Left ventricle myocardium inferior (tissue), 1 donor: ENCODE data around the gene SIPA1L2. TPM values are rescaled to one million over a fixed set of nuclear protein-coding genes. Genes with fewer than 3 reads are reported as not detected.

Source experiments
- DNase-seq: peaks from one replicate; pipeline ENCODE4 v3.0.0-alpha.2; 2020
- H3K27ac ChIP-seq: fragments of 200-600 bp; replicated peaks from 2 replicates; pipeline ENCODE4 v1.8.0; 2021
- H3K27me3 ChIP-seq: fragments of 200-600 bp; 2 replicates; pipeline ENCODE4 v1.8.0; 2021; ENCODE audit warnings: low read depth
- H3K36me3 ChIP-seq: fragments of 200-600 bp; 2 replicates; pipeline ENCODE4 v1.8.0; 2021
- H3K4me1 ChIP-seq: fragments of 200-600 bp; 2 replicates; pipeline ENCODE4 v1.8.0; 2021
- H3K4me3 ChIP-seq: fragments of 200-600 bp; 2 replicates; pipeline ENCODE4 v1.8.0; 2021; ENCODE audit warnings: mild to moderate bottlenecking, moderate library complexity
- H3K9me3 ChIP-seq: fragments of 200-600 bp; replicated peaks from 2 replicates; pipeline ENCODE4 v1.8.0; 2021
- intact Hi-C: fragments of 100-400 bp; cut with micrococcal nuclease; formaldehyde crosslinking; loops from one replicate; pipeline ENCODE4 v1.11.0; 2022
- total RNA-seq: library from RNA; stranded (reverse); fragmentation: NEBNext Ultra II Directional; extraction: Animal tissue kit (Norgen Biotek cat#: 25700); gene quantifications from one replicate; pipeline ENCODE4 v1.2.1, GENCODE V29; 2021
- TF ChIP-seq, protein P1 (sequence below): fragments of 200-600 bp; IDR thresholded peaks from 2 replicates; pipeline ENCODE4 v1.8.0; 2021; ENCODE audit warnings: antibody characterized with exemption, mild to moderate bottlenecking, borderline replicate concordance
- donor health status: DM: no; HTN: yes; CAD: no; lungs with severe emphysema.

Gene SIPA1L2
- total RNA-seq, 1 donor from 2014 or later = 127 TPM

DNA sequence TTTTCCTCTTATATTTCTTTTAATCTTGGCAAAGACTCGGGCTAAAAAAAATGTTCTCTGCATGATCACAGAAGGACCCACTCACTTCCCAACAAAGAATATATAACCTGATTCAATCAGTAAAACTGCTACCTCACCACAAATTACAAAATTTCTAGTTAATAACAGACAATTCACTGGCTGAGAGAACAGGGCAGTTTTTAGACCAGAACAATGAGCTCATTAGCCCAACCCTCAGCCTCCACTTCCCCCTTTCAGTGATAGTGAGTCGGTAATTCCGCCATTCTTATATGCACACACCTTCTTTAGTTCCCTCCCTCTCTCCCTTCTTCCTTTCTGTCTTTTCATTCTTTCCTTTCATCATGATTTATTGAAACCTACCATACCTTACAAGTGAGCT lies 8.9 kb downstream of the SIPA1L2 start:
- Histone ChIP-seq H3K9me3 (no peaks in the 10 kb centered on the region), H3K4me1 (peaks cover 99% of the 10 kb centered on the region), H3K4me3 (peak overlapping the region; percentile 42), H3K27me3 (no peaks in the 10 kb centered on the region), H3K36me3 (no peaks in the 10 kb centered on the region), H3K27ac (peak overlapping the region; percentile 82)
- intact Hi-C loops = loop anchor here (10.0 kb wide), 3 partner anchors 56 to 186 kb away; no protein-coding TSS in a partner anchor
- no peak for DNase-seq
- TF ChIP-seq, protein P1, sequence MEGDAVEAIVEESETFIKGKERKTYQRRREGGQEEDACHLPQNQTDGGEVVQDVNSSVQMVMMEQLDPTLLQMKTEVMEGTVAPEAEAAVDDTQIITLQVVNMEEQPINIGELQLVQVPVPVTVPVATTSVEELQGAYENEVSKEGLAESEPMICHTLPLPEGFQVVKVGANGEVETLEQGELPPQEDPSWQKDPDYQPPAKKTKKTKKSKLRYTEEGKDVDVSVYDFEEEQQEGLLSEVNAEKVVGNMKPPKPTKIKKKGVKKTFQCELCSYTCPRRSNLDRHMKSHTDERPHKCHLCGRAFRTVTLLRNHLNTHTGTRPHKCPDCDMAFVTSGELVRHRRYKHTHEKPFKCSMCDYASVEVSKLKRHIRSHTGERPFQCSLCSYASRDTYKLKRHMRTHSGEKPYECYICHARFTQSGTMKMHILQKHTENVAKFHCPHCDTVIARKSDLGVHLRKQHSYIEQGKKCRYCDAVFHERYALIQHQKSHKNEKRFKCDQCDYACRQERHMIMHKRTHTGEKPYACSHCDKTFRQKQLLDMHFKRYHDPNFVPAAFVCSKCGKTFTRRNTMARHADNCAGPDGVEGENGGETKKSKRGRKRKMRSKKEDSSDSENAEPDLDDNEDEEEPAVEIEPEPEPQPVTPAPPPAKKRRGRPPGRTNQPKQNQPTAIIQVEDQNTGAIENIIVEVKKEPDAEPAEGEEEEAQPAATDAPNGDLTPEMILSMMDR = no peak

DNA sequence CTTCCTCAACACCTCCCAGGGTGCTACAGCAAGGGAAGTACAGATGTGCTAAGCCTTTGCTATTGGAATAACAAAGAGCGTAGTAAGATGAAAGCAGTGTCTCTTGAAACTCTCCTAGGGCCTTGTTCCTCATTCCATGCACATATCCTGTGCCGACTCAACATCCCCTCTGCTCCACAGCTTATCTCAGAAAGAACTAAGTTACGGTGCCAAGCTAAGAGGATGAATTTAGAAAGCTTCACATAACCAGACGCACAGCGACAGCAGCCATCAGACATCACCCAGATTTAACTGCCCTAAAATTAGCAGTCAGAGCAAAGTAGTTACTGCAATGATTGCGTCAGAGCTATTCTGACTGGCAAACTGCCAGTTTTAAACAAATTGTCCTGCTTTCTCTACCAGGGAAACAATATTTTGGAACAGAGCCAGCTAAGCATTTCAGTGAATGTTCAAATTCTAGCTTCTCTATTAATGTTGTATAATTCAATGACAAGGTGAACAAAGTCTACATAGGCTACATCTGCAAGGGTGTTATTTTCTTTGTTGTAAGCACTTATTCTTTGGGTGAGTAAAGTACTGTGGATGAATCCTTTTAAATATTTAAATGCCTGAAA lies 9.5 kb downstream of the SIPA1L2 start:
- peak; percentile 46 for DNase-seq
- TF ChIP-seq, protein P1 = no peak
- Histone ChIP-seq H3K27me3 (no peaks in the 10 kb centered on the region), H3K4me1 (peaks cover 99% of the 10 kb centered on the region), H3K4me3 (peak overlapping the region; percentile 42), H3K36me3 (no peaks in the 10 kb centered on the region), H3K9me3 (no peaks in the 10 kb centered on the region), H3K27ac (peak overlapping the region; percentile 82)
- intact Hi-C loops = loop anchor here (10.0 kb wide), 3 partner anchors 56 to 186 kb away; no protein-coding TSS in a partner anchor

DNA sequence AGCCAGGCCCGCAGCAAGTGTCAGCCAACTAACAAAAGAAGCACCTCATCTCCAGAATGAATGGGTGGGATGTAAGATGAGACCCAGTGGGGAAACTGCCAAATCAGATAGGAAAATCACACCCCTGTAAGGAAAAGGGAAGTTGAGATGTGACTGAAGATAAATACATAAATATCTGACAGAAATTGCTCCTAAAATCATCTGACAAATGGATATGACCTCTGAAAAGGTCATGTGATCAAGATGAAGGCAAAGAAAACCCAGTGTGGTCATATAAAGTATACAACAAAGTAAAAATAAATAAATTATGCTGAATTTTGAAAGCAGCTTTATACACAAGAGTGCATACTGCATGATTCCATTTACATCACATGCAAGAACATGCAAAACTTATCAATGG lies 12.7 kb downstream of the SIPA1L2 start:
- Histone ChIP-seq H3K27me3 (no peaks in the 10 kb centered on the region), H3K4me1 (peaks cover 99% of the 10 kb centered on the region), H3K4me3 (no peak overlapping the region), H3K9me3 (no peaks in the 10 kb centered on the region), H3K36me3 (no peaks in the 10 kb centered on the region), H3K27ac (no peak overlapping the region)
- intact Hi-C loops = no loop called here
- no peak for DNase-seq
- TF ChIP-seq, protein P1 = no peak

DNA sequence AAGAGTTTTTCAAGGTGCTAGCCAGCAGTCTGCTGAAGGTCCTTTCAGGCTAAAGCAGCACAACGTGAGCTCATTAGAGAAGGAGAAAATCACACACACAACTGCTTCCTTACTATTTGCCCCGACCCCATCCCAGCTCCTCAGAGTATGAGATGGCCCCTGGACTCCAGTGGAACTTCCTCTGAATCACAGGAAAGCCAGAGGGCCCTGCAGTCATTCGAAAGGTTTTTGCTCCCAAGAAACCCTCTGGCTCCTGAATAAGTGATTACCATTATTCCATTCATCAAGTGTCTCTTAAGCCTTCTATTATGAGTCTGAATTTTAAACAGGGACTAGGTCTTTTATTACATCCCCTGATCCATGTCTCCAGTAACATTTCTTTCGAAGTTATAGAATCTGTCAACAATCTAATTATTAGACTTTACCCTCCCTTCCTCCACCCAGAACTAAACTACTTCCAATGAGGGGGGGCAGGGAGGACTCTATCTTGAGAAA lies 14.6 kb downstream of the SIPA1L2 start:
- Histone ChIP-seq H3K27ac (no peak overlapping the region), H3K9me3 (no peaks in the 10 kb centered on the region), H3K36me3 (no peaks in the 10 kb centered on the region), H3K27me3 (no peaks in the 10 kb centered on the region), H3K4me1 (peaks cover 95% of the 10 kb centered on the region), H3K4me3 (no peak overlapping the region)
- DNase-seq = no peak
- intact Hi-C loops = no loop called here
- TF ChIP-seq, protein P1 = no peak

DNA sequence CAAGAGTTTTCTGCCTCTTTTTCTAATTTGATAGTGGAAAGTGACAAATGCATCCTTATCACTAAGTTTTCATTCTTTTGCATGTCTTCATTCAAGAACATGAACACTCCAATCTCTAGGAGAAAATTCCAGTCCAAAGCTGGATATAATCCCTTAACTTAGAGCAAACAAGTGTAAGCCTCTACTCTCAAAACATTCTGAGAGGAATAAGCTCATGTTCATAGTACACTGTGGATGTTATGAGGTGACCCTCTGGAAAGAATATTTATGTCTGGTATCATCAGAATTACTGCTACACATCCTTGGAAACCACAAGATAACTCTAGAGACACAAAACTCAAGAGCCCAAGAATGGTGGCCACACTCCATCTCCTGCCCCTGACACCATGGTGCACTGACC lies 15.1 kb downstream of the SIPA1L2 start:
- no peak overlapping the region for H3K4me3 ChIP-seq
- H3K27ac ChIP-seq = no peak overlapping the region
- intact Hi-C loops = no loop called here
- H3K4me1 ChIP-seq = peaks cover 95% of the 10 kb centered on the region
- TF ChIP-seq, protein P1 = no peak
- no peaks in the 10 kb centered on the region for H3K9me3 ChIP-seq
- H3K27me3 ChIP-seq = no peaks in the 10 kb centered on the region
- H3K36me3 ChIP-seq = no peaks in the 10 kb centered on the region
- no peak for DNase-seq
